Activated CD4-positive, alpha-beta T cell treated with anti-CD3 and anti-CD28 coated beads for 24 hours (primary cell): ENCODE measurements around the gene NEUROD1.

Source experiments
- DNase-seq, 2 donors: peaks; one replicate each; pipeline ENCODE4 v3.0.0-alpha.2; 2020; ENCODE audit warnings: low read depth in 2 of 2

NEUROD1 gene

DNA sequence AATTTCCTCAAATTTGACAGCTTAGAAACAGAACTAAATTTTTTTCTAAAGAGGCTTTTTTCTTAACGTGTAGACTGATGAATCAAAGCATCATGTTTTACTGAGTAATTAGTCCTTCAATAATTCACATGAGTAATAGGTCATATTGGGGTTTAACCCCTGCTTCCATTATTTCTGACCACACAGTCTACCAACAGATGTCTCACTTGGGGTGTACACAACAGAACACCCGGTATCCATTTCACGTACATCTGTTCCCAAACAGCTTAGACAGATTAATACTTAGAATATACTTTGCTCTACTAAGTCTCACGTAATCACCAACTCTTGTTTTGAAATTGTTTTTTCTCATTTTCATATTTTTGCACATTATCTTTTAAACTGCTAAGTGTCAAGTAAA is 38.2 kb downstream of the NEUROD1 start:
- DNase-seq = no peak

- no peak for DNase-seq
Observed at GRCh38 chr2:181639686-181640085, 40.6 kb downstream of the NEUROD1 start.

- no peak for DNase-seq
Observed at GRCh38 chr2:181632733-181633401, 47.5 kb downstream of the NEUROD1 start.

GRCh38 chr2:181628590-181629585 is 51.4 kb downstream of the NEUROD1 start:
- DNase-seq = no peak

DNA sequence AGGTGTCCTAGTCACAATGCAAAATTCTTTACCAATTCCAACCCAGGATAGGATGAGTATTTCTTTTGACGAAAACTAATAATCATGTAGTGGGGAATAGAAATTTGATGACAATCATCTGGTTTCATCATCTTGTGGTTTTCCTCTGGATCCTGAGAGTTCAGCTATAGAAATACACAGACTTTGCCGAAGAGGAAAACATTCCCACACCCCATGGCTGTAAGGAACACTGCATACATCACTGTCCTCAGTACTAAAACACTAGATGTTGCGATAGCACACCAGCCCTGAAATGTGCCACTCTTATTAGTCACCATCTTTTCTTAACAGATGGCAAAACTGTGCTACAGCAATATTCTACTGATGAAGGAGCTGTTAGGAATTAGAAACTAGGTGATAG is 52.8 kb downstream of the NEUROD1 start:
- no peak for DNase-seq

DNA sequence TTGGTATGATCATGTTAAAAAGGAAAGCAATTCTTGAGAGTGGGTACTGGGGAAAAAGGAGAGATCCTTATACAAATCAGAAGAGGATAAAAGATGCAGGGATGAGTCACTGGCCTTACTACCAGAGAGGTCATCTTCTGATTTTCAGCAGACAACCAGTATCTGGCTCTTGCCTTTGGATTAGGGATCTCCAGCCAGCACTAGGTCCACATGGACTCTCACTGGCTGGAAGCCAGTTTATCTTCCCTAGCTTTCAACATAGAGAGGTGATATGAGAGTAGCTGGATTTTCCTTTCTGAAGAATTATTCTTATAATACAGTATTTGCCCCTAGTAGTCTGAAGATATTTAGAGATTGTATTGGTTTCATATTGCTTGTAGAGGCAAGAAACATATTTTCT is 53.6 kb downstream of the NEUROD1 start:
- no peak for DNase-seq
